Ovary (tissue), 10 donors: Measurements from ENCODE around the gene WDR54. TPM values are rescaled to one million over a fixed set of nuclear protein-coding genes. Genes with fewer than 3 reads are reported as not detected.

ENCODE experiments used
- DNase-seq, 5 donors: peaks; one replicate each; pipeline ENCODE4 v3.0.0-alpha.2; 2019 to 2020
- H3K27ac ChIP-seq, 2 donors: fragments of 200-600 bp; one replicate each; pipeline versions ENCODE4 v1.5.1 to v1.8.0; 2019 to 2022
- H3K27me3 ChIP-seq: fragments of 200-600 bp; one replicate; pipeline ENCODE4 v1.8.0; 2022
- H3K36me3 ChIP-seq: fragments of 200-600 bp; sonication (generic); one replicate; pipeline ENCODE4 v1.5.1; 2019
- H3K4me1 ChIP-seq: one replicate; pipeline ENCODE4 v1.8.1; 2013; ENCODE audit warnings: mild to moderate bottlenecking, moderate library complexity; ENCODE audit not compliant: insufficient read depth
- H3K4me3 ChIP-seq: fragments of 200-600 bp; sonication (generic); one replicate; pipeline ENCODE4 v1.5.1; 2017
- H3K9me3 ChIP-seq, 2 donors: fragments of 200-600 bp in 1 of 2; sonication (generic) in 1 of 2; one replicate each; pipeline versions ENCODE4 v1.5.1 to v1.8.1; 2013 to 2019; ENCODE audit warnings: mild to moderate bottlenecking in 1 of 2, moderate library complexity in 1 of 2
- CTCF ChIP-seq, 3 donors: fragments of 450-650 bp in 2 of 3; fragments of 200-600 bp in 1 of 3; IDR thresholded peaks; one replicate each; pipeline versions ENCODE4 v1.5.1 to v1.8.0; 2016 to 2022; ENCODE audit warnings: antibody characterized with exemption in 3 of 3, mild to moderate bottlenecking in 1 of 3
- EP300 ChIP-seq: sonication (generic); formaldehyde crosslinking; IDR thresholded peaks from one replicate; pipeline ENCODE4 v1.6.1; 2017; ENCODE audit warnings: antibody characterized with exemption
- POLR2A ChIP-seq: fragments of 450-650 bp; IDR thresholded peaks from one replicate; pipeline ENCODE4 v1.6.1; 2017; ENCODE audit warnings: antibody characterized with exemption, mild to moderate bottlenecking, moderate library complexity
- WGBS, 3 donors: extraction: QIAGEN DNeasy Blood & Tissue Kit in 1 of 3; methylation state at CpG; one replicate each; pipeline versions ENCODE4 v1.1.5 to v1.1.7; 2013 to 2017; 5-methylcytosine and 5-hydroxymethylcytosine counted together
- intact Hi-C, 4 donors: fragments of 100-400 bp; cut with DNase I; formaldehyde crosslinking; loops; one replicate each; pipeline versions ENCODE4 v1.11.0 to v1.15.1; 2022 to 2023
- long read RNA-seq, 3 donors: library from polyadenylated mRNA in 2 of 3; unstranded in 2 of 3; transcript quantifications; one replicate each; pipeline ENCODE4 v2.0.0 and lab custom pipeline, GENCODE V29; 2021 to 2026
- polyA plus RNA-seq, 2 donors: library from polyadenylated mRNA; stranded (reverse); fragments of 200-250 nt in 1 of 2; fragments of 350-450 nt in 1 of 2; fragmentation: Illumina TruSeq in 1 of 2; extraction: RNeasy Lipid Tissue Mini Kit (QIAGEN cat#74804) in 1 of 2; gene quantifications; one replicate each; pipeline ENCODE4 v1.2.3, GENCODE V29; 2013 to 2014
- total RNA-seq, 7 donors: library from RNA; depleted of rRNA in 2 of 7; stranded (reverse); fragments of >200 nt in 2 of 7; fragmentation: NEBNext Ultra II Directional in 3 of 7; extraction: Animal tissue kit (Norgen Biotek cat#: 25700) in 3 of 7; gene quantifications; one replicate each; pipeline versions ENCODE4 v1.1.0 to v1.2.4, GENCODE V29; 2016 to 2023
- donor health status: DM: no; HTN: no; CAD: no; lungs with moderate emphysema.
- donor health status: DM: no; HTN: no; CAD: no.
- donor health status: Bipolar disorder and iron deficiency.
- donor health status: DM: yes; HTN: yes; CAD: no.
- donor health status: DM: no; HTN: no; CAD: no.
- donor health status: DM: yes; HTN: yes; CAD: no.

The WDR54 gene, protein sequence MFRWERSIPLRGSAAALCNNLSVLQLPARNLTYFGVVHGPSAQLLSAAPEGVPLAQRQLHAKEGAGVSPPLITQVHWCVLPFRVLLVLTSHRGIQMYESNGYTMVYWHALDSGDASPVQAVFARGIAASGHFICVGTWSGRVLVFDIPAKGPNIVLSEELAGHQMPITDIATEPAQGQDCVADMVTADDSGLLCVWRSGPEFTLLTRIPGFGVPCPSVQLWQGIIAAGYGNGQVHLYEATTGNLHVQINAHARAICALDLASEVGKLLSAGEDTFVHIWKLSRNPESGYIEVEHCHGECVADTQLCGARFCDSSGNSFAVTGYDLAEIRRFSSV
- total RNA-seq (10 to 100 TPM in 6 of 7 donors, 1 to 10 TPM in 1; 8.8 to 41.6 (median 16.2) TPM), polyA plus RNA-seq (10 to 100 TPM in 1 of 2 donors, 1 to 10 TPM in 1; 8.6 to 22.4 TPM)
- long read RNA-seq, donor 1, transcript WDR54-201 (10 exons, 1,147 nt) = major isoform, 37 of 57 reads
- long read RNA-seq, donor 1, partial matches to known transcripts = 6 of 57 reads
- long read RNA-seq, donor 1, other reads (novel, unspliced or antisense) = 10 of 57 reads
- long read RNA-seq, donor 2, transcript WDR54-201 (10 exons, 1,147 nt) = major isoform, 25 of 31 reads
- long read RNA-seq, donor 2, partial matches to known transcripts = 0 of 31 reads
- long read RNA-seq, donor 2, other reads (novel, unspliced or antisense) = 0 of 31 reads
- long read RNA-seq, donor 3, transcript WDR54-201 (10 exons, 1,147 nt) = major isoform, 9 of 22 reads
- long read RNA-seq, donor 3, partial matches to known transcripts = 5 of 22 reads
- long read RNA-seq, donor 3, other reads (novel, unspliced or antisense) = 5 of 22 reads

DNA sequence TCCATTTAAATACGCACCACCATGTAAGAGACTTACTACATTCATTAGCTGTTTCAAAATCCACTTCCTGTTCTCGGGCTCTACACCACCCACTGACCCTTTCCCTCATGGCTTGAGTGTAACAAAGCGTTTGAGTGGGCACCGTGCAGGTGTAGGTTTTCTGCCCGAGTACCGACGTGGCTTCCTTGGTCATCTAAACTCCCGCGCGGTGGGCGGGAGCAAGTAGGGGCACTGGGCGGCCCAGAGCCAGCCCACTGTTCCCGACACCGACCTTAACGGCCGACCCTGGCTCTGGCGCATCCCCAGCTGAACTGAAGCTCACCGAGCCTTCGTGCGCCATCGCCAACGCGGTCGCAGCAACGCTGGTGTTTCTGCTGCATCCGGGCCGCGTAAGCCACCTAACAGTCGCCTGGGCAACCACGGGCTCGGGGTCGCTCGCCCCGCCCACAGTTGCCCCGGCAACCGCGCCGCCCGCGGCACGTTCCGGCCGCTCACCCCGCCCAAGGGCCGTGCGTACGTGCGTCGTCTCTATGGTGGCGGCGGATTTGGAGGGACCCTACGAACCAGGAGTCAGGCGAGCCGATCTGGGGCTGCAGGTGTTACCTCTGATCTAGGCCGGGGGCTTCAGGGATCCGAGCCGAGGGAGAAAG lies at the start of gene WDR54, which contains the start of gene C2orf81:
WDR54 (plus strand) TSS at position 510 of the 650 bp plus-strand sequence. CDS start 424 bp downstream, outside the sequence.
C2orf81 (minus strand) TSS at position 399 of the 650 bp plus-strand sequence; CDS start at position 340, 59 bp downstream.
- H3K9me3 ChIP-seq = no peaks in the 10 kb centered on the region
- peak within 1 kb of the TSS in 1 of 2 donors; percentile 53 for H3K27ac ChIP-seq
- peak; percentile 82 to 94 (median 88) for DNase-seq
- intact Hi-C loops = no loop called here
- TF ChIP-seq POLR2A (peak; percentile 63), CTCF (IDR thresholded peaks at IDR 0.05) (no peak)
- H3K4me1 ChIP-seq = peaks cover 3% of the 10 kb centered on the region
- H3K36me3 ChIP-seq = no peaks in the 10 kb centered on the region
- H3K4me3 ChIP-seq = peak within 1 kb of the TSS; percentile 72
- WGBS, 3 donors = 0% methylated on average over 57 of the region's 57 CpGs
- no peaks in the 10 kb centered on the region for H3K27me3 ChIP-seq

DNA sequence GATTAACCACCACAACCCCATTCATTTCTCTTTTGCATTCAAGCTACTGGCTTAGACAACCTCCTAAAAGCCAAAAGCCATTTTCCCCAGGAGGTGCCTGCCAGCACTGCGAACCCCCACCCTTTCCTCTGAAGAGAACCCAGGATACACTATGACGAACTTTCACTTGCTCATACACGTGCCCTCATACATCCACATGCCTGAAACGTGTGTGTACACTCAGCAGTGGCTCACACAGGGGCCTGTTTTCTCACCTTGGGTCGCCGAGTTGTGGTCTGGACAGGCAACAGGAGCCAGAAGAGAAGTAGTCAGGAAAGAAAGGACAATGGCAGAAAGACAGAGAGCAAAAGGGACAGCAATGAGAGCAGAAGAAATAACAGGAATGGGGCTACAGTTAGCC lies 48.9 kb upstream of the WDR54 start:
- DNase-seq = no peak
- no peaks in the 10 kb centered on the region for H3K27me3 ChIP-seq
- H3K27ac ChIP-seq = no peak overlapping the region
- 86 to 94% (median 90%) methylated on average over 6 of the region's 6 CpGs for WGBS, 3 donors
- no peak for TF ChIP-seq CTCF (IDR thresholded peaks at IDR 0.05)
- TF ChIP-seq POLR2A = no peak
- no peak for TF ChIP-seq EP300
- H3K4me1 ChIP-seq = peaks cover 1% of the 10 kb centered on the region
- H3K9me3 ChIP-seq = no peaks in the 10 kb centered on the region
- H3K36me3 ChIP-seq = no peaks in the 10 kb centered on the region
- intact Hi-C loops = no loop called here
- H3K4me3 ChIP-seq = no peak overlapping the region

- no peak for DNase-seq
- H3K36me3 ChIP-seq = no peaks in the 10 kb centered on the region
These were observed 48.3 kb upstream of the WDR54 start for GRCh38 chr2:74373221-74373676.

More at GRCh38 chr2:74373221-74373676, 48.3 kb upstream of the WDR54 start:
- TF ChIP-seq EP300 = no peak
- TF ChIP-seq CTCF (IDR thresholded peaks at IDR 0.05) = no peak
- no peak for TF ChIP-seq POLR2A
- Histone ChIP-seq H3K4me1 (peaks cover 1% of the 10 kb centered on the region), H3K4me3 (no peak overlapping the region), H3K27ac (no peak overlapping the region), H3K9me3 (no peaks in the 10 kb centered on the region), H3K27me3 (no peaks in the 10 kb centered on the region)
- 60 to 70% (median 64%) methylated on average over 5 of the region's 5 CpGs for WGBS, 3 donors
- intact Hi-C loops = no loop called here
